Measurements from ENCODE around the gene MSH4. TPM values are rescaled to one million over a fixed set of nuclear protein-coding genes. Genes with fewer than 3 reads are reported as not detected.
"Not testable (repeated sequence)": the region's sequence is repeated elsewhere in the genome, so short reads cannot be mapped to it uniquely, and the experiment has no call there.

Gene MSH4
- total and polyA plus RNA-seq, 3 donors from 2014 or later, result 4.6 to 8.2 (median 5.5) TPM

GRCh38 chr1:75812065-75812464 is 15.4 kb downstream of the MSH4 start:
- Histone ChIP-seq H3K27ac (no peak overlapping the region), H3K36me3 (ENCODE audit: low read depth, missing control alignments) (no peaks in the 10 kb centered on the region), H3K4me1 (no peaks in the 10 kb centered on the region), H3K27me3 (no peaks in the 10 kb centered on the region), H3K4me3 (no peak overlapping the region), H3K9me3 (no peaks in the 10 kb centered on the region)
- intact Hi-C loops (cut with DNase I; ENCODE audit: low total_unique reads), result no loop called here
- WGBS, 2 donors, result 77 to 85% methylated on average over 3 of the region's 3 CpGs
- TF ChIP-seq POLR2A (IDR thresholded peaks at IDR 0.05) (no peak), CTCF (IDR thresholded peaks at IDR 0.05) (no peak)
- no peak for DNase-seq

GRCh38 chr1:75823596-75823995 is 26.9 kb downstream of the MSH4 start:
- H3K4me1 ChIP-seq; H3K4me3 ChIP-seq; H3K27ac ChIP-seq; H3K27me3 ChIP-seq; intact Hi-C loops (cut with DNase I; ENCODE audit: low total_unique reads); H3K36me3 ChIP-seq (ENCODE audit: low read depth, missing control alignments); H3K9me3 ChIP-seq; DNase-seq: not testable (repeated sequence)
- WGBS, 2 donors, result 70 to 83% methylated on average over 1 of the region's 1 CpG

GRCh38 chr1:75836528-75837100 is 39.9 kb downstream of the MSH4 start:
- WGBS, 2 donors, result 80 to 87% methylated on average over 2 of the region's 2 CpGs
- Histone ChIP-seq H3K27ac (no peak overlapping the region), H3K36me3 (ENCODE audit: low read depth, missing control alignments) (no peaks in the 10 kb centered on the region), H3K4me3 (no peak overlapping the region), H3K27me3 (no peaks in the 10 kb centered on the region), H3K9me3 (no peaks in the 10 kb centered on the region), H3K4me1 (no peaks in the 10 kb centered on the region)
- TF ChIP-seq POLR2A (IDR thresholded peaks at IDR 0.05), result no peak
- TF ChIP-seq CTCF (IDR thresholded peaks at IDR 0.05), result no peak
- DNase-seq, result no peak
- intact Hi-C loops (cut with DNase I; ENCODE audit: low total_unique reads), result no loop called here

GRCh38 chr1:75838079-75838478 is 41.4 kb downstream of the MSH4 start:
- intact Hi-C loops (cut with DNase I; ENCODE audit: low total_unique reads), result no loop called here
- Histone ChIP-seq H3K36me3 (ENCODE audit: low read depth, missing control alignments) (no peaks in the 10 kb centered on the region), H3K9me3 (no peaks in the 10 kb centered on the region), H3K4me1 (no peaks in the 10 kb centered on the region), H3K27ac (no peak overlapping the region), H3K4me3 (no peak overlapping the region), H3K27me3 (no peaks in the 10 kb centered on the region)
- no peak for DNase-seq
- WGBS, 2 donors, result 69 to 70% methylated on average over 2 of the region's 2 CpGs
- no peak for TF ChIP-seq POLR2A (IDR thresholded peaks at IDR 0.05)
- no peak for TF ChIP-seq CTCF (IDR thresholded peaks at IDR 0.05)

GRCh38 chr1:75841421-75841820 is 44.7 kb downstream of the MSH4 start:
- no peak for DNase-seq

More at GRCh38 chr1:75841421-75841820, 44.7 kb downstream of the MSH4 start:
- H3K4me3 ChIP-seq, result no peak overlapping the region
- H3K36me3 ChIP-seq (ENCODE audit: low read depth, missing control alignments), result no peaks in the 10 kb centered on the region
- intact Hi-C loops (cut with DNase I; ENCODE audit: low total_unique reads), result no loop called here
- no peaks in the 10 kb centered on the region for H3K27me3 ChIP-seq
- H3K9me3 ChIP-seq, result no peaks in the 10 kb centered on the region
- H3K4me1 ChIP-seq, result no peaks in the 10 kb centered on the region
- H3K27ac ChIP-seq, result no peak overlapping the region
- TF ChIP-seq POLR2A (IDR thresholded peaks at IDR 0.05) (no peak), CTCF (IDR thresholded peaks at IDR 0.05) (no peak)

All from testis (tissue), 3 donors.